Measurements from ENCODE around the gene PPP2R5C. TPM values are rescaled to one million over a fixed set of nuclear protein-coding genes. Genes with fewer than 3 reads are reported as not detected.

Gene PPP2R5C
- total RNA-seq, 4 donors from 2014 or later, result 63.3 to 113 (median 75.9) TPM

DNA sequence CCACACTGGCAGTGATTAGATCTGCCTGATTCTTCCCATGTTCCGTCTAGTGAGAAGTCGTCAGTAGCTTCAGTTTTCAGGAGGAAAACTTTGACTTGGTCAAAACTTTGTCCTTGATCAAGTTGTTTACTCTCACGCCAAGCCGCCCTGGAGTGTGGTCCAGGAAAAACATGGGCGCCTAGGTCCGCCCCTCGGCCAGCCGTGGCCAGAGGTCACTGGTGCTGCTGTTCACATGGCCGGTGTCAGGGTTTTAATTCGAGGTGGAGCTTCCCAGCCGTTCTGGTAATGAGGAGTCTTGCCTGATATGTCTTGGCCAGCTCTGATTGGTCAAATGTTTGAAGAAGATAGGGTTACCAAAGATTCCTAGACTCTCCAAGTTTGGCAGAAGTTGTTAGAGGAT lies 71.5 kb downstream of the PPP2R5C start:
- H3K4me1 ChIP-seq, result peaks cover 3 to 73% (median 31%) of the 10 kb centered on the region in 4 donors
- TF ChIP-seq, protein P1, sequence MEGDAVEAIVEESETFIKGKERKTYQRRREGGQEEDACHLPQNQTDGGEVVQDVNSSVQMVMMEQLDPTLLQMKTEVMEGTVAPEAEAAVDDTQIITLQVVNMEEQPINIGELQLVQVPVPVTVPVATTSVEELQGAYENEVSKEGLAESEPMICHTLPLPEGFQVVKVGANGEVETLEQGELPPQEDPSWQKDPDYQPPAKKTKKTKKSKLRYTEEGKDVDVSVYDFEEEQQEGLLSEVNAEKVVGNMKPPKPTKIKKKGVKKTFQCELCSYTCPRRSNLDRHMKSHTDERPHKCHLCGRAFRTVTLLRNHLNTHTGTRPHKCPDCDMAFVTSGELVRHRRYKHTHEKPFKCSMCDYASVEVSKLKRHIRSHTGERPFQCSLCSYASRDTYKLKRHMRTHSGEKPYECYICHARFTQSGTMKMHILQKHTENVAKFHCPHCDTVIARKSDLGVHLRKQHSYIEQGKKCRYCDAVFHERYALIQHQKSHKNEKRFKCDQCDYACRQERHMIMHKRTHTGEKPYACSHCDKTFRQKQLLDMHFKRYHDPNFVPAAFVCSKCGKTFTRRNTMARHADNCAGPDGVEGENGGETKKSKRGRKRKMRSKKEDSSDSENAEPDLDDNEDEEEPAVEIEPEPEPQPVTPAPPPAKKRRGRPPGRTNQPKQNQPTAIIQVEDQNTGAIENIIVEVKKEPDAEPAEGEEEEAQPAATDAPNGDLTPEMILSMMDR (IDR thresholded peaks at IDR 0.05), result no peak
- TF ChIP-seq POLR2A (IDR thresholded peaks at IDR 0.05), result no peak
- H3K4me3 ChIP-seq, result no peak overlapping the region
- no peak for DNase-seq (ENCODE audit: low spot score in 2 of 2)
- peaks cover 0 to 4% (median 0%) of the 10 kb centered on the region in 3 donors for H3K36me3 ChIP-seq
- WGBS, 2 donors, result 83 to 86% methylated on average over 11 of the region's 11 CpGs
- H3K27ac ChIP-seq, result no peak overlapping the region
- no peaks in the 10 kb centered on the region for H3K9me3 ChIP-seq
- no peaks in the 10 kb centered on the region for H3K27me3 ChIP-seq

DNA sequence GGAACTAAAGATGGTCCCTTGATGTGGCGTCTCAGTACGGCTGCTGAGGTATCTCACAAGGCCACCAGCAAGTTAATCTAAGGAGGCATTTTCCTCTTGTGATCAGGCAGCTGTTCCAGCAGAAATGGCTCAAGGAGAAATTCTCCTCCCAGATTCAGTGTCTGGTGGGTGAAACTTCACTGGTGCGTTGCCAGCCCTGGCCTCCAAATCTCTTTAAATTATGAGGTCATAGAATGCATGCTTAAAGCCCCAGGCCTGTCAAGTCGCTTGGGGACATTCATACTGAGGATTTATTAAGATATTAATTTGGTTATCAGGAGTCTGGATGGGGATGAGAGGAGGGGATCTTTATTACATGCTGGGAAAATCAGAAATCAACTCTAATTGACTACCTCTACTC lies 72.9 kb downstream of the PPP2R5C start:
- no peaks in the 10 kb centered on the region for H3K27me3 ChIP-seq
- H3K4me1 ChIP-seq, result peaks cover 3 to 63% (median 30%) of the 10 kb centered on the region in 4 donors
- 62 to 75% methylated on average over 4 of the region's 4 CpGs for WGBS, 2 donors
- DNase-seq (ENCODE audit: low spot score in 2 of 2), result no peak
- H3K4me3 ChIP-seq, result no peak overlapping the region
- TF ChIP-seq EP300 (IDR thresholded peaks at IDR 0.05), result no peak
- TF ChIP-seq, protein P1 (IDR thresholded peaks at IDR 0.05), result no peak
- TF ChIP-seq POLR2A (IDR thresholded peaks at IDR 0.05), result no peak
- H3K9me3 ChIP-seq, result no peaks in the 10 kb centered on the region
- peaks cover 0 to 4% (median 0%) of the 10 kb centered on the region in 3 donors for H3K36me3 ChIP-seq
- peak overlapping the region in 1 of 4 donors; percentile 68 for H3K27ac ChIP-seq

DNA sequence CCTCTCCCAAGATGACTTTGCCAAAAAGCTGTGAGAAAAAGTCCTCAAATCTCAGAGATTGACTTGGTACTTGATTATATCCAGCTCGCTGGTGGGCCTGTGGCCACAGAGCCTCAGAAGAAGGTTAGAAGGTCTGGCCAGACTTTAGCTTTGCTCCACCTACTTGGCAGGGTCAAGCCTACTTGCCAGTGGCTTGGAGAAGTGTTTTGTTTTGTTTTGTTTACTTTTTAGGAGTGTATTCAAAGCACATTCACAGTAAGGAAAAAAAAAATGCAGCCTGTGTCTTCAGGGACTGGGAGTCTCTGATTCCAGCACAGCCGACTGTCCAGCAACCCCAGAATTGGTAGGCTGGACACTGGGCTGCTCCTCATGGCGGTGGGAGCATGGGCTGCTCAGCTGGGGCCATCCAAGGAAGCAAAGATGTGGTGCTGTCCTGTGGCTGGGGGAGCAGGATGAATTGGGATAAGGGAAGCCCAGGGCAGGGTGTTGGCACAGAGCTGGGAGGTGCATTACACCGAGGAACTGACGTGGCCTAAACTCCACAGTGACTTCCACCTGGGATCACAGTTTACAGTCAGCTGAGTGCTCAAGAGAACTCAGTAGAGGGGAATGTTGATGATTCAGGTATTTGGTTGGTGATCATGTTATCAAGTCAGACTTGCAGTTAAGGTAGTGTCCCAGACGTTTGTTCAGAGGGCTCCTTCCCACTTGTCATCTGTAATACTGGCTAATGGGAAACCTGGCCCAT lies 73.5 kb downstream of the PPP2R5C start:
- TF ChIP-seq, protein P1 (IDR thresholded peaks at IDR 0.05), result no peak
- no peak for TF ChIP-seq EP300 (IDR thresholded peaks at IDR 0.05)
- TF ChIP-seq POLR2A (IDR thresholded peaks at IDR 0.05), result no peak
- Histone ChIP-seq H3K27me3 (no peaks in the 10 kb centered on the region), H3K4me3 (no peak overlapping the region), H3K27ac (peak overlapping the region in 2 of 4 donors; percentile 65 to 68), H3K36me3 (peaks cover 0 to 4% (median 0%) of the 10 kb centered on the region in 3 donors), H3K4me1 (peaks cover 3 to 60% (median 30%) of the 10 kb centered on the region in 4 donors), H3K9me3 (no peaks in the 10 kb centered on the region)
- 48 to 51% methylated on average over 6 of the region's 6 CpGs for WGBS, 2 donors
- DNase-seq (ENCODE audit: low spot score in 2 of 2), result no peak

DNA sequence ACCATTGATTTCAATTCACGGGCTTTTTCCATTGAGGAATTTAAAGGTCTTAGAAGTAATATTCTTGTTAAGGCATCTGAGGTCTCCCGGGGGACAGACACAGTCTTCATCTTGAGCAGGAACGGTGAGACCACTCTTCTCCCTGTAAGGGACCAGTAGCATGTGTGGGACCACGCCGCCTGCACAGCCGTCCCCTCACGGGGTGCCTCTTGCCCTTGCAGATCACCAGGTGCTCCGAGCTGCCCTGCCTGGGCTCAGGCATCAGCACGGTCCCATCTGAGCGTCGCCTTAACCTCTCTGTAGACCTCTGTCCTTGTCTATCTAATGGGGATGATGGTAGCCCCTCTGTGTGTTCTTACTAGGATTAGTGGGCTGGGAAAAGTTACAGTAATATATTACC lies 74.1 kb downstream of the PPP2R5C start:
- DNase-seq (ENCODE audit: low spot score in 2 of 2), result no peak
- Histone ChIP-seq H3K4me3 (no peak overlapping the region), H3K36me3 (peaks cover 0 to 4% (median 0%) of the 10 kb centered on the region in 3 donors), H3K9me3 (no peaks in the 10 kb centered on the region), H3K4me1 (peaks cover 3 to 54% (median 30%) of the 10 kb centered on the region in 4 donors), H3K27me3 (no peaks in the 10 kb centered on the region), H3K27ac (peak overlapping the region in 2 of 4 donors; percentile 65 to 68)
- TF ChIP-seq EP300 (IDR thresholded peaks at IDR 0.05) (no peak), POLR2A (IDR thresholded peaks at IDR 0.05) (no peak)
- TF ChIP-seq, protein P1 (IDR thresholded peaks at IDR 0.05), result no peak
- WGBS, 2 donors, result 66 to 70% methylated on average over 11 of the region's 11 CpGs

DNA sequence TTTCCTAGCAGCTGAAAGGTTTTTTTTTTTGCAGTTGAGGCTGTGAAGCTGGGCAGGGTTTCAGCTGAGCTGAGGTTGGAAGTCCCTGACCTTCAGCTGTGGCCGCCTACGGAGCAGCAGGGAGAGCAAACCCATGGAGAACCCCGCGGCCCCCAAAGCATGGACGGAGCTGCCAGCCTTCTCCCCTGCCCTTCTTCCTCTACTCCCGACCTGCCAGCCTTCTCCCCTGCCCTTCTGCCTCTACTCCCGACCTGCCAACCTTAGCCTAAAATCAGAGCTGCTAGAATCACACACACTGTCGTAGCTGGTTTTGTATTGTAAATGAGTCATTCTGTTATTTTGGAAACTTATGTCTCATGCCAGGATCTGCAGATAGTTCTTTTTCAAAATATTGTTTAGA lies 74.6 kb downstream of the PPP2R5C start:
- Histone ChIP-seq H3K27ac (peak overlapping the region in 3 of 4 donors; percentile 11 to 68 (median 65)), H3K4me3 (peak overlapping the region in 1 of 4 donors; percentile 3)

More for the DNA sequence above, 74.6 kb downstream of the PPP2R5C start:
- DNase-seq (ENCODE audit: low spot score in 2 of 2), result no peak
- no peak for TF ChIP-seq POLR2A (IDR thresholded peaks at IDR 0.05)
- TF ChIP-seq EP300 (IDR thresholded peaks at IDR 0.05), result no peak
- TF ChIP-seq, protein P1 (IDR thresholded peaks at IDR 0.05), result no peak
- no peaks in the 10 kb centered on the region for H3K27me3 ChIP-seq
- H3K9me3 ChIP-seq, result no peaks in the 10 kb centered on the region
- WGBS, 2 donors, result 11% methylated on average over 8 of the region's 8 CpGs
- no peaks in the 10 kb centered on the region for H3K36me3 ChIP-seq
- peaks cover 3 to 48% (median 30%) of the 10 kb centered on the region in 4 donors for H3K4me1 ChIP-seq

All from tibial nerve (tissue), 4 donors.